ENCODE data around the gene CLOCK. TPM values are rescaled to one million over a fixed set of nuclear protein-coding genes. Genes with fewer than 3 reads are reported as not detected.
A peak's percentile ranks its signal among the peaks of the same experiment; 100 is the strongest.

The CLOCK gene
- total and polyA plus RNA-seq, 9 of the 15 experiments (the other 6 are each of a cell fraction or from before 2014, with no cell fraction given): 3.7 to 14.4 (median 9.4) TPM

DNA sequence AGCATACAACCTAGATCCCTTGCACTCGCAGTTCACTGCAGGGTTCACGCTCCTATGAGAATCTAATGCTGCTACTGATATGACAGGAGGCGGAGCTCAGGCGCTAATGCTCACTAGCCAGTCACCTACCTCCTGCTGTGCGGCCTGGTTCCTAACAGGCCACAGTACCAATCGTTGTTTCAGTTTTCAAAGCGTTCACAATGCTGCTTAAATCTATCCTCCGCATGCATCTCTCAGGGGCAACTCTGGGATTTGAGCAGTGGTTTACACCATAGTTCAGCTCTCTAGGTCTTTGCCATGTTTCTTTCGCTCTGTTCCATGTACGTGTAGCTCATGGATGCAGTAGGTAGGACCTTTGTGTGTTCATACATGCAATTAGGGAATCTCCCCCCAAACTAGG, 47.2 kb downstream of the CLOCK start (continued):
- TF ChIP-seq, protein P1, sequence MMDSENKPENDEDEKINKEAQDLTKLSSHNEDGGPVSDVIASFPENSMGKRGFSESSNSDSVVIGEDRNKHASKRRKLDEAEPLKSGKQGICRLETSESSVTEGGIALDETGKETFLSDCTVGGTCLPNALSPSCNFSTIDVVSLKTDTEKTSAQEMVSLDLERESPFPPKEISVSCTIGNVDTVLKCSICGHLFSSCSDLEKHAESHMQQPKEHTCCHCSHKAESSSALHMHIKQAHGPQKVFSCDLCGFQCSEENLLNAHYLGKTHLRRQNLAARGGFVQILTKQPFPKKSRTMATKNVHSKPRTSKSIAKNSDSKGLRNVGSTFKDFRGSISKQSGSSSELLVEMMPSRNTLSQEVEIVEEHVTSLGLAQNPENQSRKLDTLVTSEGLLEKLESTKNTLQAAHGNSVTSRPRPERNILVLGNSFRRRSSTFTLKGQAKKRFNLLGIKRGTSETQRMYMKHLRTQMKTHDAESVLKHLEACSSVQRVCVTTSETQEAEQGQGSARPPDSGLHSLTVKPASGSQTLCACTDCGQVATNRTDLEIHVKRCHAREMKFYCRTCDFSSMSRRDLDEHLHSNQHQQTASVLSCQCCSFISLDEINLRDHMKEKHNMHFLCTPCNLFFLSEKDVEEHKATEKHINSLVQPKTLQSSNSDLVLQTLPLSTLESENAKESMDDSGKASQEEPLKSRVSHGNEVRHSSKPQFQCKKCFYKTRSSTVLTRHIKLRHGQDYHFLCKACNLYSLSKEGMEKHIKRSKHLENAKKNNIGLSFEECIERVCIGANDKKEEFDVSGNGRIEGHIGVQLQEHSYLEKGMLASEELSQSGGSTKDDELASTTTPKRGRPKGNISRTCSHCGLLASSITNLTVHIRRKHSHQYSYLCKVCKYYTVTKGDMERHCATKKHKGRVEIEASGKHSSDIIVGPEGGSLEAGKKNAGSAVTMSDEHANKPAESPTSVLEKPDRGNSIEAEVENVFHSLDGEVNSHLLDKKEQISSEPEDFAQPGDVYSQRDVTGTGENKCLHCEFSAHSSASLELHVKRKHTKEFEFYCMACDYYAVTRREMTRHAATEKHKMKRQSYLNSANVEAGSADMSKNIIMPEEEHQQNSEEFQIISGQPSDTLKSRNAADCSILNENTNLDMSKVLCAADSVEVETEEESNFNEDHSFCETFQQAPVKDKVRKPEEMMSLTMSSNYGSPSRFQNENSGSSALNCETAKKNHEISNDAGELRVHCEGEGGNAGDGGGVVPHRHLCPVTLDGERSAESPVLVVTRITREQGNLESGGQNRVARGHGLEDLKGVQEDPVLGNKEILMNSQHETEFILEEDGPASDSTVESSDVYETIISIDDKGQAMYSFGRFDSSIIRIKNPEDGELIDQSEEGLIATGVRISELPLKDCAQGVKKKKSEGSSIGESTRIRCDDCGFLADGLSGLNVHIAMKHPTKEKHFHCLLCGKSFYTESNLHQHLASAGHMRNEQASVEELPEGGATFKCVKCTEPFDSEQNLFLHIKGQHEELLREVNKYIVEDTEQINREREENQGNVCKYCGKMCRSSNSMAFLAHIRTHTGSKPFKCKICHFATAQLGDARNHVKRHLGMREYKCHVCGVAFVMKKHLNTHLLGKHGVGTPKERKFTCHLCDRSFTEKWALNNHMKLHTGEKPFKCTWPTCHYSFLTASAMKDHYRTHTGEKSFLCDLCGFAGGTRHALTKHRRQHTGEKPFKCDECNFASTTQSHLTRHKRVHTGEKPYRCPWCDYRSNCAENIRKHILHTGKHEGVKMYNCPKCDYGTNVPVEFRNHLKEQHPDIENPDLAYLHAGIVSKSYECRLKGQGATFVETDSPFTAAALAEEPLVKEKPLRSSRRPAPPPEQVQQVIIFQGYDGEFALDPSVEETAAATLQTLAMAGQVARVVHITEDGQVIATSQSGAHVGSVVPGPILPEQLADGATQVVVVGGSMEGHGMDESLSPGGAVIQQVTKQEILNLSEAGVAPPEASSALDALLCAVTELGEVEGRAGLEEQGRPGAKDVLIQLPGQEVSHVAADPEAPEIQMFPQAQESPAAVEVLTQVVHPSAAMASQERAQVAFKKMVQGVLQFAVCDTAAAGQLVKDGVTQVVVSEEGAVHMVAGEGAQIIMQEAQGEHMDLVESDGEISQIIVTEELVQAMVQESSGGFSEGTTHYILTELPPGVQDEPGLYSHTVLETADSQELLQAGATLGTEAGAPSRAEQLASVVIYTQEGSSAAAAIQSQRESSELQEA (IDR thresholded peaks at IDR 0.05; ENCODE audit: low read depth): no peak
- TF ChIP-seq FOXM1 (IDR thresholded peaks at IDR 0.05; ENCODE audit: low read depth): 0 out of 2 replicates have a peak, but pooled peaks have one; percentile 13
- no peak for TF ChIP-seq FOXM1 (CRISPR knock-in tag; IDR thresholded peaks at IDR 0.05; ENCODE audit: low read depth)
- TF ChIP-seq, protein P2, sequence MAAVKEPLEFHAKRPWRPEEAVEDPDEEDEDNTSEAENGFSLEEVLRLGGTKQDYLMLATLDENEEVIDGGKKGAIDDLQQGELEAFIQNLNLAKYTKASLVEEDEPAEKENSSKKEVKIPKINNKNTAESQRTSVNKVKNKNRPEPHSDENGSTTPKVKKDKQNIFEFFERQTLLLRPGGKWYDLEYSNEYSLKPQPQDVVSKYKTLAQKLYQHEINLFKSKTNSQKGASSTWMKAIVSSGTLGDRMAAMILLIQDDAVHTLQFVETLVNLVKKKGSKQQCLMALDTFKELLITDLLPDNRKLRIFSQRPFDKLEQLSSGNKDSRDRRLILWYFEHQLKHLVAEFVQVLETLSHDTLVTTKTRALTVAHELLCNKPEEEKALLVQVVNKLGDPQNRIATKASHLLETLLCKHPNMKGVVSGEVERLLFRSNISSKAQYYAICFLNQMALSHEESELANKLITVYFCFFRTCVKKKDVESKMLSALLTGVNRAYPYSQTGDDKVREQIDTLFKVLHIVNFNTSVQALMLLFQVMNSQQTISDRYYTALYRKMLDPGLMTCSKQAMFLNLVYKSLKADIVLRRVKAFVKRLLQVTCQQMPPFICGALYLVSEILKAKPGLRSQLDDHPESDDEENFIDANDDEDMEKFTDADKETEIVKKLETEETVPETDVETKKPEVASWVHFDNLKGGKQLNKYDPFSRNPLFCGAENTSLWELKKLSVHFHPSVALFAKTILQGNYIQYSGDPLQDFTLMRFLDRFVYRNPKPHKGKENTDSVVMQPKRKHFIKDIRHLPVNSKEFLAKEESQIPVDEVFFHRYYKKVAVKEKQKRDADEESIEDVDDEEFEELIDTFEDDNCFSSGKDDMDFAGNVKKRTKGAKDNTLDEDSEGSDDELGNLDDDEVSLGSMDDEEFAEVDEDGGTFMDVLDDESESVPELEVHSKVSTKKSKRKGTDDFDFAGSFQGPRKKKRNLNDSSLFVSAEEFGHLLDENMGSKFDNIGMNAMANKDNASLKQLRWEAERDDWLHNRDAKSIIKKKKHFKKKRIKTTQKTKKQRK (IDR thresholded peaks at IDR 0.05; ENCODE audit: borderline replicate concordance, low read depth, low read length): no peak
- TF ChIP-seq CCAR2 (IDR thresholded peaks at IDR 0.05; ENCODE audit: low read depth, low read length): no peak
- TF ChIP-seq NR1H2 (CRISPR knock-in tag; IDR thresholded peaks at IDR 0.05): no peak
- TF ChIP-seq, protein P3, sequence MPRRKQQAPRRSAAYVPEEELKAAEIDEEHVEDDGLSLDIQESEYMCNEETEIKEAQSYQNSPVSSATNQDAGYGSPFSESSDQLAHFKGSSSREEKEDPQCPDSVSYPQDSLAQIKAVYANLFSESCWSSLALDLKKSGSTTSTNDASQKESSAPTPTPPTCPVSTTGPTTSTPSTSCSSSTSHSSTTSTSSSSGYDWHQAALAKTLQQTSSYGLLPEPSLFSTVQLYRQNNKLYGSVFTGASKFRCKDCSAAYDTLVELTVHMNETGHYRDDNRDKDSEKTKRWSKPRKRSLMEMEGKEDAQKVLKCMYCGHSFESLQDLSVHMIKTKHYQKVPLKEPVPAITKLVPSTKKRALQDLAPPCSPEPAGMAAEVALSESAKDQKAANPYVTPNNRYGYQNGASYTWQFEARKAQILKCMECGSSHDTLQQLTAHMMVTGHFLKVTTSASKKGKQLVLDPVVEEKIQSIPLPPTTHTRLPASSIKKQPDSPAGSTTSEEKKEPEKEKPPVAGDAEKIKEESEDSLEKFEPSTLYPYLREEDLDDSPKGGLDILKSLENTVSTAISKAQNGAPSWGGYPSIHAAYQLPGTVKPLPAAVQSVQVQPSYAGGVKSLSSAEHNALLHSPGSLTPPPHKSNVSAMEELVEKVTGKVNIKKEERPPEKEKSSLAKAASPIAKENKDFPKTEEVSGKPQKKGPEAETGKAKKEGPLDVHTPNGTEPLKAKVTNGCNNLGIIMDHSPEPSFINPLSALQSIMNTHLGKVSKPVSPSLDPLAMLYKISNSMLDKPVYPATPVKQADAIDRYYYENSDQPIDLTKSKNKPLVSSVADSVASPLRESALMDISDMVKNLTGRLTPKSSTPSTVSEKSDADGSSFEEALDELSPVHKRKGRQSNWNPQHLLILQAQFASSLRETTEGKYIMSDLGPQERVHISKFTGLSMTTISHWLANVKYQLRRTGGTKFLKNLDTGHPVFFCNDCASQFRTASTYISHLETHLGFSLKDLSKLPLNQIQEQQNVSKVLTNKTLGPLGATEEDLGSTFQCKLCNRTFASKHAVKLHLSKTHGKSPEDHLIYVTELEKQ (CRISPR knock-in tag; IDR thresholded peaks at IDR 0.05): no peak
- no peak for TF ChIP-seq ZNF766 (CRISPR knock-in tag; conservative IDR thresholded peaks at IDR 0.05)
- TF ChIP-seq IFI16 (CRISPR knock-in tag; IDR thresholded peaks at IDR 0.05): no peak
- TF ChIP-seq, protein P4, sequence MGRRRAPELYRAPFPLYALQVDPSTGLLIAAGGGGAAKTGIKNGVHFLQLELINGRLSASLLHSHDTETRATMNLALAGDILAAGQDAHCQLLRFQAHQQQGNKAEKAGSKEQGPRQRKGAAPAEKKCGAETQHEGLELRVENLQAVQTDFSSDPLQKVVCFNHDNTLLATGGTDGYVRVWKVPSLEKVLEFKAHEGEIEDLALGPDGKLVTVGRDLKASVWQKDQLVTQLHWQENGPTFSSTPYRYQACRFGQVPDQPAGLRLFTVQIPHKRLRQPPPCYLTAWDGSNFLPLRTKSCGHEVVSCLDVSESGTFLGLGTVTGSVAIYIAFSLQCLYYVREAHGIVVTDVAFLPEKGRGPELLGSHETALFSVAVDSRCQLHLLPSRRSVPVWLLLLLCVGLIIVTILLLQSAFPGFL (CRISPR knock-in tag; IDR thresholded peaks at IDR 0.05): 0 out of 2 replicates have a peak, but pooled peaks have one; percentile 31
- no peak for TF ChIP-seq ZNF239 (CRISPR knock-in tag; IDR thresholded peaks at IDR 0.05)

Measured in K562 (cell line).